NCI-H82 treated with DMSO at 0.1 percent for 48 hours (cell line): ENCODE results near the gene GJD2.

ENCODE experiments used
- DNase-seq: peaks from one replicate; lab custom pipeline; 2025; ENCODE audit not compliant: unreplicated experiment; lab: John Stamatoyannopoulos, UW

The GJD2 gene

GRCh38 chr15:34726406-34727100, 28.2 kb downstream of the GJD2 start:
- DNase-seq, result no peak

GRCh38 chr15:34725556-34725955, 29.2 kb downstream of the GJD2 start:
- no peak for DNase-seq

- DNase-seq, result no peak
These were observed 30.3 kb downstream of the GJD2 start for GRCh38 chr15:34724481-34724880.

GRCh38 chr15:34722439-34722836, 32.4 kb downstream of the GJD2 start:
- DNase-seq, result peak; percentile 47

GRCh38 chr15:34721802-34722438, 32.9 kb downstream of the GJD2 start:
- peak; percentile 73 for DNase-seq

- DNase-seq, result no peak
These were observed 33.5 kb downstream of the GJD2 start for GRCh38 chr15:34721157-34721801.

GRCh38 chr15:34719695-34720094, 35.1 kb downstream of the GJD2 start:
- no peak for DNase-seq

GRCh38 chr15:34718681-34719665, 35.8 kb downstream of the GJD2 start:
- DNase-seq, result peak; percentile 26

GRCh38 chr15:34717729-34718128, 37.1 kb downstream of the GJD2 start:
- no peak for DNase-seq

- DNase-seq, result no peak
These were observed 38.7 kb downstream of the GJD2 start for GRCh38 chr15:34716111-34716510.

- no peak for DNase-seq
These were observed 40.2 kb downstream of the GJD2 start for GRCh38 chr15:34714476-34715121.

GRCh38 chr15:34713635-34714034, 41.2 kb downstream of the GJD2 start:
- no peak for DNase-seq

GRCh38 chr15:34709866-34710265, 44.9 kb downstream of the GJD2 start:
- DNase-seq, result no peak

GRCh38 chr15:34708422-34708821, 46.4 kb downstream of the GJD2 start:
- DNase-seq, result peak; percentile 79

- no peak for DNase-seq
These were observed 53.3 kb downstream of the GJD2 start for GRCh38 chr15:34701536-34701935.
